Right renal pelvis (tissue), 4 donors: Measurements from ENCODE around the gene FMNL3. TPM values are rescaled to one million over a fixed set of nuclear protein-coding genes. Genes with fewer than 3 reads are reported as not detected.
"Not testable (repeated sequence)": the region's sequence is repeated elsewhere in the genome, so short reads cannot be mapped to it uniquely, and the experiment has no call there.

Experiments used
- DNase-seq, 4 donors: peaks; one replicate each; pipeline ENCODE4 v3.0.0-alpha.2; 2013; ENCODE audit warnings: low read depth in 4 of 4, low spot score in 3 of 4, missing footprints in 1 of 4
- polyA plus RNA-seq, 4 donors: library from polyadenylated mRNA; unstranded; fragments of 120-200 nt; gene quantifications; one replicate each; pipeline ENCODE4 v1.2.1, GENCODE V29; 2013; ENCODE audit not compliant: insufficient read length in 4 of 4

The FMNL3 gene
- polyA plus RNA-seq, 4 donors = 36.4 to 45.2 (median 40.1) TPM

- no peak for DNase-seq
Observed at GRCh38 chr12:49616533-49617219, 90.5 kb downstream of the FMNL3 start.

DNA sequence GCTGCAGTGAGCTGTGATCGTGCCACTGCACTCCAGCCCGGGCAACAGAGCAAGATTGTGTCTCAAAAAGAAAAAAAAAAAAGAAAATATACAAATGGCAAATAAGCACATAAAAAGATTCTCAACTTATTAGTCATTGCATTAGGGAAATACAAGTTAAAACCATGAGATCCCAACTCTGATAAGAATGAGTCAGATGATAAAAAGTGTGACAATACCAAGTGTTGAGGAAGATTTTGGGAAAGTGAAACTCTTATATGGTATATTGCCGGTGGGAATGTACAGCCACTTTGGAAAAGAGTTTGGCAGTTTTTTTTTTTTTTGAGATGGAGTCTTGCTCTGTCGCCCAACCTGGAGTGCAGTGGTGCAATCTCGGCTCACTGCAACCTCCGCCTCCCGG lies 91.5 kb downstream of the FMNL3 start:
- DNase-seq = no peak

DNA sequence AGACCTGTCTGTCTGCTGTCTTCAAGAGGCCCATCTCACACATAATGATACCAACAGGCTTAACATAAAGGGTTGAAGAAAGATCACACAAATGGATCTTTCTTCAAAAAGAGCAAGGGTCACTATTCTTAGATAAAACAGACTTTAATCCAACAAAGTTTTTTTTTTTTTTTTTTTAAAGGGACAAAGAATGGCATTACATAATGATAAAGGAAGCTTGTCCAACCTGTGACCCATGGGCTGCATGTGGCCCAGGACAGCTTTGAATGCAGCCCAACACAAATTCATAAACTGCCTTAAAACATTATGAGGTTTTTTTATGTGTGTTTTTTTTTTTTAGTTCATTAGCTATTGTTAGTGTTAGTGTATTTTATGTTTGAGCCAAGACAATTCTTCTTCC lies 95.0 kb downstream of the FMNL3 start:
- DNase-seq = no peak

DNA sequence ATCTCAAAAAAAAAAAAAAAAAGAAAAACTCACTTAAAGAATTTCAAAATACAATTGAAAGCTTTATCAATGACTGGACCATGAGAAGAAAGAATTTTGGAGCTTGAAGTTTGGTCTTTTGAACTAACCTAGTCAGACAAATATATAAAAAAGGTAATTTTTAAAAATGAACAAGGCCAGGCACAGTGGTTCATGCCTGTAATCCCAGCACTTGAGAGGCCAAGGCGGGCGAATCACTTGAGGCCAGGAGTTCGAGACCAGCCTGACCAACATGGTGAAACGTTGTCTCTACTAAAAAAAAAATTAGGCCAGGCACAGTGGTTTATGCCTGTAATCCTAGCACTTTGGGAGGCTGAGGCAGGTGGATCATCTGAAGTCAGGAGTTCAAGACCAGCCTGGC lies 96.4 kb downstream of the FMNL3 start:
- DNase-seq = not testable (repeated sequence)

- DNase-seq = no peak
Observed at GRCh38 chr12:49609875-49610154, 97.4 kb downstream of the FMNL3 start.

GRCh38 chr12:49609059-49609874 lies 97.9 kb downstream of the FMNL3 start:
- DNase-seq = no peak

GRCh38 chr12:49605539-49605938 lies 101.7 kb downstream of the FMNL3 start, which contains the start of gene FAM186B:
FAM186B (minus strand) TSS chr12:49605639; CDS start chr12:49605477, 162 bp downstream.
- not testable (repeated sequence) for DNase-seq

DNA sequence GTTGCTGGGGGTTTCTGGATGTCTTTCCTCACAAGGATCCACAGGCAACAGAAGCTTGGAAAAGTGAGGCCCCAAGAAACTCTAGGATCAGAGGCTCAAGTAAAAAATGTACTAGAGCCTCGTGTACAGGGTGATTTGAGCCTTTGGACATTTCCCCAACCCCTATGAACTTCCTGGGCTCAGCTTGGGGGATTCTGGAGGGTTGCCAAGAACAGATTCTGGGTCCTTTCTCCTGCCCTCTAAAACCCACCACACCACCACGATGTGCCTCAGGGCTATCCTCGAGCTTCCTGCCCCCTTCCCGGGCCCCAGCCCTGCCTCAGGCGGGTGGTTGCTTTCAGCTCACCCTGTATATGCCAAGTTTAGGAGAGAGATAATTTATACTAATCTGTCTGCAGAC lies 102.3 kb downstream of the FMNL3 start:
- no peak for DNase-seq

DNA sequence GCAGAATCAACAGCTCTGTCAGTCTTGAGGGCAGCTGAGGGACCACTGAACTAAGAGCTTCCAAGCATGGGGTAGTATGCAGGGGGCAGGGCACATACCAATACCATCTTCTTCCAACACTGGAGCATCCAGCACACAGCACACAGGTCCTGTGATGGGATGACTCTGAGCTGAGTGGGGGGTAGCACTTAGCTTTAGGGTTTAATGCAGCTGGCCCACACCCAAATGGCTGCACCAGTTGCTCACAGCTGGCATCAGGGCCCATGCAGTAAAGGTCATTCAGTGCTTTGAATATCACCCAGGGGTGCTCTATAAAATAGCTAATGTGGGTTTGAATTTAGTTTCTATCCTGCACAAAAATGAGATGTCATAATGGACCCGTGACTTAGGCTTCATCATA lies 103.5 kb downstream of the FMNL3 start:
- DNase-seq = no peak

DNA sequence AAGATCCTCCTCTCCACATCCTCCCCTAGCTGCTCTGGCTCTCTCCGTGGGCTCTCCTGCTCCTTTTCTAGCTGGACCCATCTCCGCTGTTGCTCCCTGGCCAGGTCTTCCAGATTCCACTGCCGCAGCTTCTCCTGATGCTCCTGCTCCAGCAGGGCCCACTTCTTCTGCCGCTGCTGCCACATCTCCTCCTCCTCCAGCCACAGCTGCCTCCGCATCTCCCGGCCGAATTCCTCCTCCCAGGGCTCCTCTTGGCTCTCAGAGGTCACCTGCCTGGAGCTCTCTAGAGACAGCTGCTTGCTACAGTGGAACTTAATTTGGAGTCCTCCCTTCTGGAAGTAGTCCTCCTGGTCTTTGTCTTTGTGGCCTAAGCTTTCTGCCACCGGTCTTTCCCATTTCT lies 107.2 kb downstream of the FMNL3 start:
- no peak for DNase-seq

DNA sequence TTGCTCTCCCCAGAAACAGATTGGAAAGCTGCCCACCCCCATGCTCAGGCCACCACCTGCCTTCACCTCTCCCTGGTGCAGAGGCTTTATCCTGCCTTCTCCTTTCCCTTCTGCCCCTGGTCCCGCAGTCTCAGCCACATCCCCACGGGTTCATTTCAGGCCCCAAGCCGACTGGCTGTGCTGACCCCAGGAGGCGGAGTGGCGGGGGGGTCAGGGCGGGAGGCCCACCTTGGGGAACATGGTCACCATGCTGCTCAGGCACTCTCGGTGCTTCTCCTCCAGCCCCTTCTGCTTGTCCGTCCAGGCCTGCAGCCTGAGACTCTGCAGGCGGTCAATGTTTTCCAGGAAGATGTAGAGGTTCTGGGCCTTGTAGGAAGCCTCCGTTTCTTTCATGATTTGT lies 108.7 kb downstream of the FMNL3 start:
- DNase-seq = no peak

- DNase-seq = no peak
Observed at GRCh38 chr12:49588721-49589516, 118.3 kb downstream of the FMNL3 start.

DNA sequence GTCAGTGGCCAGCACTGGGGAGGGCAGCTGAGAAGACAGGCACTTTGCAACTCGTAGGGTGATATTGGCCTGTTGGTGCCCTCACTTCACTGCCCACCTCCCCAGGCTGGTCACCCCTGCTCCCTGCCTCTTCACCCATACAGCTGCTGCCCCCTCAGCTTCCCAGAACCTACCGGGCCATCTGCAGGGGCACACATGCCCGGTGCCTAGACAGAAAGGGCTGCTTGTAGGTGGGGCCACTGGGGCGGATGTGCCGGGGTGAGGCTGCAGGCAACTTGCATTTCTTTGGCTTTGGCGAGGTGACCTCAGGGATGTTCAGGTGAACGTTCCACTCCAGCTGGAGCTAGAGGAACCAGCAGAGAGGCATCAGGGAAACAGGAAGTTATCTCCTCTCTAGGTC lies 118.9 kb downstream of the FMNL3 start:
- no peak for DNase-seq

- no peak for DNase-seq
Observed at GRCh38 chr12:49587174-49587908, 119.9 kb downstream of the FMNL3 start.

Other genes with a start within 250 kb of the FMNL3 start
- 1 to 10 TPM; 4.1 to 6.9 (median 5.1) TPM for gene KCNH3, start 168.4 kb downstream of the FMNL3 start, polyA plus RNA-seq
- 10 to 100 TPM; 64.7 to 83.6 (median 72.5) TPM for gene MCRS1, start 139.3 kb downstream of the FMNL3 start, polyA plus RNA-seq
- gene FAM186B, start 101.8 kb downstream of the FMNL3 start, polyA plus RNA-seq = 1 to 10 TPM in 2 of 4 donors, under 1 TPM in 2; 0.90 to 1.1 (median 1.0) TPM
- gene PRPF40B, start 83.8 kb downstream of the FMNL3 start, polyA plus RNA-seq = 10 to 100 TPM; 21.1 to 26.0 (median 23.8) TPM
- 100 to 1,000 TPM; 770 to 908 (median 840) TPM for gene TMBIM6, start 34.2 kb upstream of the FMNL3 start, polyA plus RNA-seq
- gene NCKAP5L, start 121.0 kb upstream of the FMNL3 start, polyA plus RNA-seq = 10 to 100 TPM; 17.0 to 21.8 (median 17.4) TPM
- gene BCDIN3D, start 135.7 kb upstream of the FMNL3 start, polyA plus RNA-seq = 1 to 10 TPM; 7.9 to 8.5 (median 8.3) TPM
- gene FAIM2, start 196.5 kb upstream of the FMNL3 start, polyA plus RNA-seq = 1 to 10 TPM; 1.3 to 6.1 (median 4.6) TPM
- gene AQP2, start 243.3 kb upstream of the FMNL3 start, polyA plus RNA-seq = 100 to 1,000 TPM in 2 of 4 donors, 10 to 100 TPM in 2; 93.0 to 265 (median 104) TPM